Activated CD8-positive, alpha-beta memory T cell treated with anti-CD3 and anti-CD28 coated beads, Interleukin-2, amount 10 ng/mL, durations not matched to agents 7 days and 5 days (primary cell): Measurements from ENCODE around the gene SYT8. TPM values are rescaled to one million over a fixed set of nuclear protein-coding genes. Genes with fewer than 3 reads are reported as not detected.
"Not testable (repeated sequence)": the region's sequence is repeated elsewhere in the genome, so short reads cannot be mapped to it uniquely, and the experiment has no call there.

Experiments
- ATAC-seq: fragments of 150-1000 bp; cut with Tn5 transposase; one replicate; pipeline ENCODE4 v1.10.0; 2021; ENCODE audit warnings: moderate library complexity
- CTCF ChIA-PET: fragments of 350-600 bp; sonication (Branson Sonifier 250); formaldehyde crosslinking; loops from one replicate; lab custom pipeline; 2021; ENCODE audit warnings: antibody characterized with exemption; lab: Charles Lee
- DNase-seq: peaks from one replicate; pipeline ENCODE4 v3.0.0-alpha.2; 2020
- H3K27ac Mint-ChIP-seq: one replicate; pipeline ENCODE4 v1.8.0; 2021; ENCODE audit warnings: mild to moderate bottlenecking, mixed read lengths
- H3K27me3 Mint-ChIP-seq: one replicate; pipeline ENCODE4 v1.8.0; 2021; ENCODE audit warnings: mixed read lengths
- H3K36me3 Mint-ChIP-seq: one replicate; pipeline ENCODE4 v1.8.0; 2021; ENCODE audit warnings: mild to moderate bottlenecking, mixed read lengths
- H3K4me1 Mint-ChIP-seq: one replicate; pipeline ENCODE4 v1.8.0; 2021; ENCODE audit warnings: mixed read lengths
- H3K4me3 Mint-ChIP-seq: one replicate; pipeline ENCODE4 v1.8.0; 2021; ENCODE audit warnings: mild to moderate bottlenecking, moderate library complexity, mixed read lengths
- H3K9me3 Mint-ChIP-seq: one replicate; pipeline ENCODE4 v1.8.0; 2022; ENCODE audit warnings: low read depth, mixed read lengths
- total RNA-seq, 2 experiments: library from RNA; stranded (reverse); gene quantifications; one replicate each; pipeline ENCODE4 v1.2.3, GENCODE V29; 2021

Gene SYT8
- not detected for total RNA-seq

GRCh38 chr11:1834779-1835670, at the start of gene SYT8:
TSS of gene SYT8 (plus strand) at chr11:1834990. CDS start at chr11:1835106, 116 bp downstream.
- peaks cover 8% of the 10 kb centered on the region for H3K4me1 Mint-ChIP-seq
- H3K4me3 Mint-ChIP-seq = no peak within 1 kb of the TSS
- no peak for DNase-seq
- H3K27ac Mint-ChIP-seq = no peak within 1 kb of the TSS
- no peaks in the 10 kb centered on the region for H3K9me3 Mint-ChIP-seq
- ATAC-seq = no peak
- CTCF ChIA-PET = interaction anchor here (1.1 to 7.8 kb wide), 8 partner anchors 11 to 317 kb away, joined by 3 to 533 read pairs (median 58); partner anchors contain the start of gene LSP1
- peaks cover 7% of the 10 kb centered on the region for H3K27me3 Mint-ChIP-seq
- no peaks in the 10 kb centered on the region for H3K36me3 Mint-ChIP-seq

- Mint-ChIP-seq H3K27me3 (peaks cover 13% of the 10 kb centered on the region), H3K4me1 (peaks cover 8% of the 10 kb centered on the region), H3K27ac (no peak overlapping the region), H3K36me3 (no peaks in the 10 kb centered on the region), H3K4me3 (no peak overlapping the region), H3K9me3 (no peaks in the 10 kb centered on the region)
- CTCF ChIA-PET = interaction anchor here (0.7 to 2.8 kb wide), 2 partner anchors 54 to 92 kb away, joined by 3 to 13 read pairs; no protein-coding TSS in a partner anchor
- ATAC-seq = no peak
- DNase-seq = no peak
Measured at GRCh38 chr11:1785749-1786413, 48.9 kb upstream of the SYT8 start.

GRCh38 chr11:1786466-1786865, 48.3 kb upstream of the SYT8 start:
- H3K4me3 Mint-ChIP-seq = no peak overlapping the region
- H3K27ac Mint-ChIP-seq = no peak overlapping the region
- no peaks in the 10 kb centered on the region for H3K36me3 Mint-ChIP-seq
- no peak for DNase-seq
- H3K9me3 Mint-ChIP-seq = no peaks in the 10 kb centered on the region
- H3K27me3 Mint-ChIP-seq = peaks cover 16% of the 10 kb centered on the region
- H3K4me1 Mint-ChIP-seq = peaks cover 5% of the 10 kb centered on the region
- ATAC-seq = no peak
- CTCF ChIA-PET = interaction anchor here (1.0 kb wide), 1 partner anchor 93 kb away, joined by 3 read pairs; no protein-coding TSS in a partner anchor

GRCh38 chr11:1791912-1792311, 42.9 kb upstream of the SYT8 start:
- Mint-ChIP-seq H3K9me3 (no peaks in the 10 kb centered on the region), H3K27me3 (peaks cover 31% of the 10 kb centered on the region), H3K36me3 (peaks cover 11% of the 10 kb centered on the region), H3K27ac (peak overlapping the region; percentile 32), H3K4me1 (peaks cover 21% of the 10 kb centered on the region), H3K4me3 (no peak overlapping the region)
- ATAC-seq (no peak), DNase-seq (no peak)
- CTCF ChIA-PET = interaction anchor here (1.2 to 2.4 kb wide), 6 partner anchors 15 to 139 kb away, joined by 4 to 13 read pairs (median 5); no protein-coding TSS in a partner anchor

GRCh38 chr11:1792461-1792860, 42.3 kb upstream of the SYT8 start:
- Mint-ChIP-seq H3K27ac (peak overlapping the region; percentile 91), H3K4me1 (peaks cover 21% of the 10 kb centered on the region), H3K9me3 (no peaks in the 10 kb centered on the region), H3K4me3 (peak overlapping the region; percentile 49), H3K27me3 (peaks cover 34% of the 10 kb centered on the region), H3K36me3 (peaks cover 11% of the 10 kb centered on the region)
- CTCF ChIA-PET = interaction anchor here (0.7 to 2.4 kb wide), 10 partner anchors 12 to 994 kb away, joined by 3 to 13 read pairs (median 4); no protein-coding TSS in a partner anchor
- DNase-seq (peak; percentile 70), ATAC-seq (peak; percentile 57)

GRCh38 chr11:1793081-1793480, 41.7 kb upstream of the SYT8 start:
- H3K36me3 Mint-ChIP-seq = peaks cover 11% of the 10 kb centered on the region

GRCh38 chr11:1796413-1797011, 38.3 kb upstream of the SYT8 start:
- peaks cover 16% of the 10 kb centered on the region for H3K4me1 Mint-ChIP-seq
- ATAC-seq (no peak), DNase-seq (no peak)
- CTCF ChIA-PET = interaction anchor here (1.3 to 1.8 kb wide), 3 partner anchors 36 to 103 kb away, joined by 3 to 7 read pairs (median 6); no protein-coding TSS in a partner anchor
- no peaks in the 10 kb centered on the region for H3K9me3 Mint-ChIP-seq
- no peak overlapping the region for H3K27ac Mint-ChIP-seq
- H3K27me3 Mint-ChIP-seq = peaks cover 35% of the 10 kb centered on the region
- H3K4me3 Mint-ChIP-seq = no peak overlapping the region
- H3K36me3 Mint-ChIP-seq = peaks cover 11% of the 10 kb centered on the region

More at GRCh38 chr11:1793081-1793480, 41.7 kb upstream of the SYT8 start:
- no peak overlapping the region for H3K4me3 Mint-ChIP-seq
- peak overlapping the region; percentile 91 for H3K27ac Mint-ChIP-seq
- H3K4me1 Mint-ChIP-seq = peaks cover 21% of the 10 kb centered on the region
- CTCF ChIA-PET = interaction anchor here (0.7 to 2.0 kb wide), 8 partner anchors 11 to 993 kb away, joined by 3 to 7 read pairs (median 4); no protein-coding TSS in a partner anchor
- H3K27me3 Mint-ChIP-seq = peaks cover 40% of the 10 kb centered on the region
- H3K9me3 Mint-ChIP-seq = no peaks in the 10 kb centered on the region
- no peak for ATAC-seq
- DNase-seq = no peak

GRCh38 chr11:1797391-1798125, 37.2 kb upstream of the SYT8 start:
- DNase-seq = no peak
- Mint-ChIP-seq H3K9me3 (no peaks in the 10 kb centered on the region), H3K27me3 (peaks cover 32% of the 10 kb centered on the region), H3K27ac (no peak overlapping the region), H3K36me3 (peaks cover 6% of the 10 kb centered on the region), H3K4me3 (no peak overlapping the region), H3K4me1 (peaks cover 8% of the 10 kb centered on the region)
- CTCF ChIA-PET = interaction anchor here (1.2 to 1.8 kb wide), 5 partner anchors 12 to 143 kb away, joined by 3 to 7 read pairs (median 4); no protein-coding TSS in a partner anchor
- ATAC-seq = no peak

- Mint-ChIP-seq H3K27ac (no peak overlapping the region), H3K4me3 (no peak overlapping the region), H3K4me1 (no peaks in the 10 kb centered on the region), H3K27me3 (peaks cover 32% of the 10 kb centered on the region), H3K36me3 (no peaks in the 10 kb centered on the region), H3K9me3 (no peaks in the 10 kb centered on the region)
- no peak for DNase-seq
- ATAC-seq = no peak
- CTCF ChIA-PET = interaction anchor here (2.5 to 3.0 kb wide), 2 partner anchors 109 to 150 kb away, joined by 11 to 12 read pairs; no protein-coding TSS in a partner anchor
Measured at GRCh38 chr11:1803246-1803645, 31.5 kb upstream of the SYT8 start.

GRCh38 chr11:1803835-1804519, 30.8 kb upstream of the SYT8 start:
- not testable (repeated sequence) for DNase-seq, H3K4me1 Mint-ChIP-seq, ATAC-seq, H3K9me3 Mint-ChIP-seq, H3K4me3 Mint-ChIP-seq, H3K36me3 Mint-ChIP-seq, H3K27ac Mint-ChIP-seq
- CTCF ChIA-PET = interaction anchor here (0.8 to 3.0 kb wide), 4 partner anchors 11 to 151 kb away, joined by 3 to 12 read pairs (median 10); no protein-coding TSS in a partner anchor
- peaks cover 33% of the 10 kb centered on the region for H3K27me3 Mint-ChIP-seq

- no peaks in the 10 kb centered on the region for H3K9me3 Mint-ChIP-seq
- DNase-seq (no peak), ATAC-seq (no peak)
- no peak overlapping the region for H3K4me3 Mint-ChIP-seq
- CTCF ChIA-PET = interaction anchor here (0.8 to 5.0 kb wide), 6 partner anchors 19 to 153 kb away, joined by 3 to 40 read pairs (median 6); no protein-coding TSS in a partner anchor
- no peaks in the 10 kb centered on the region for H3K4me1 Mint-ChIP-seq
- peaks cover 40% of the 10 kb centered on the region for H3K27me3 Mint-ChIP-seq
- H3K36me3 Mint-ChIP-seq = no peaks in the 10 kb centered on the region
- H3K27ac Mint-ChIP-seq = no peak overlapping the region
Measured at GRCh38 chr11:1805525-1805924, 29.3 kb upstream of the SYT8 start.
